ENCODE data around the gene HEMK1.

GRCh38 chr3:50588759-50589433 lies 19.6 kb downstream of the HEMK1 start:
- TF ChIP-seq, protein P1, sequence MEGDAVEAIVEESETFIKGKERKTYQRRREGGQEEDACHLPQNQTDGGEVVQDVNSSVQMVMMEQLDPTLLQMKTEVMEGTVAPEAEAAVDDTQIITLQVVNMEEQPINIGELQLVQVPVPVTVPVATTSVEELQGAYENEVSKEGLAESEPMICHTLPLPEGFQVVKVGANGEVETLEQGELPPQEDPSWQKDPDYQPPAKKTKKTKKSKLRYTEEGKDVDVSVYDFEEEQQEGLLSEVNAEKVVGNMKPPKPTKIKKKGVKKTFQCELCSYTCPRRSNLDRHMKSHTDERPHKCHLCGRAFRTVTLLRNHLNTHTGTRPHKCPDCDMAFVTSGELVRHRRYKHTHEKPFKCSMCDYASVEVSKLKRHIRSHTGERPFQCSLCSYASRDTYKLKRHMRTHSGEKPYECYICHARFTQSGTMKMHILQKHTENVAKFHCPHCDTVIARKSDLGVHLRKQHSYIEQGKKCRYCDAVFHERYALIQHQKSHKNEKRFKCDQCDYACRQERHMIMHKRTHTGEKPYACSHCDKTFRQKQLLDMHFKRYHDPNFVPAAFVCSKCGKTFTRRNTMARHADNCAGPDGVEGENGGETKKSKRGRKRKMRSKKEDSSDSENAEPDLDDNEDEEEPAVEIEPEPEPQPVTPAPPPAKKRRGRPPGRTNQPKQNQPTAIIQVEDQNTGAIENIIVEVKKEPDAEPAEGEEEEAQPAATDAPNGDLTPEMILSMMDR (conservative IDR thresholded peaks at IDR 0.05 in 1 of 2, IDR thresholded peaks at IDR 0.05 in 1 of 2; ENCODE audit: extremely low read depth in 1 of 2, insufficient read depth in 1 of 2, low read depth in 1 of 2, low read length in 2 of 2), result no peak
- no peak for TF ChIP-seq EZH2 (IDR thresholded peaks at IDR 0.05; ENCODE audit: borderline replicate concordance, low read length)
